Dedifferentiated amniotic fluid mesenchymal stem cell (primary cell): ENCODE results near the gene HSPG2.

Experiments
- DNase-seq: peaks from one replicate; pipeline ENCODE4 v3.0.0-alpha.2; 2016; ENCODE audit errors: extremely low spot score

Gene HSPG2

DNA sequence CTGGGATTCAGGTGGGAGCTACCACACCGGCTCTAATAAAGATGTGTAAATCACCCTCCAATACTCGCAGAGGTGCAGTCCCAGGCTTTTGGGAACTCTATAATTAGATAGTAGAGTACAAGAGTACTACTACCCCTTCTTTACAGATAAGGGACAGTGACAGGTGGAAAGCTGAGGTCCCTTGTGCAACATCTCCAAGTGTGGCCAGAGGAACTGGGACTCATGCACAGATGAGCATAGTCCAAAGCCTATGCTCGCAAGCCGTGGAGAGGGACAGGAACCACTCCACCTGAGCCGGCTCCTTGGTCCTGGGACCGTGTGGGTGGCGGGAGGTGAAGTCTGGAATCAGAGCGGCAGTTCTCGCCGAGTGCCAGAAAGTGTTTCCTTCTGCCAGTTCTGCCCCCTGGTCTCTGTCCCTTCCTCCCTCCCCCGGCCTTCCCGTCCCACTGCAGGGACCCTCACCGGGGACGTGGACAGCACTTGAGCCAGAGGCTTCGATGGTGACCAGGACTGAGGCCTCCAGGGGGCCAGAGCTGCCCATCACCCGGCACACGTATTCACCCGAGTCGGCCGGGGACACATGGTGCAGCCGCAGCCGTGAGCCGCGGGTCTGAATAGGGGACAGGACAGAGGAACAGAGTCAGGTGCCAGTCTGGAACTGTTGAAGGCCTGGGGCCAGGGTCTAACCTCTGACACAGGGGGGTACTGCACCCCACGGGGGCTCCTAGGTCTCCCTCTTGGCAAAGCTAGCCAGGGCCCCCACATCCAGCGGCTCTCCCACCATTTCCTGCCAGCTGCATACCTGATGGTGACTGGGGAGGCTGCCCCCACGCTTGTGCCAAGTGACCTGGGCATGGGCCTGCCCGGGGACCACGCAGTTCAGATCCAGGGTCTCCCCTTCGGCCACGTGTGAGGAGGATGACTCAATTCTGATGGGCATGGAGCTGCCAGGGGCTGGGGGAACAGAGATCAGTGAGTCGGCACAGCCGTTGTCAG is 91.2 kb downstream of the HSPG2 start:
- no peak for DNase-seq

DNA sequence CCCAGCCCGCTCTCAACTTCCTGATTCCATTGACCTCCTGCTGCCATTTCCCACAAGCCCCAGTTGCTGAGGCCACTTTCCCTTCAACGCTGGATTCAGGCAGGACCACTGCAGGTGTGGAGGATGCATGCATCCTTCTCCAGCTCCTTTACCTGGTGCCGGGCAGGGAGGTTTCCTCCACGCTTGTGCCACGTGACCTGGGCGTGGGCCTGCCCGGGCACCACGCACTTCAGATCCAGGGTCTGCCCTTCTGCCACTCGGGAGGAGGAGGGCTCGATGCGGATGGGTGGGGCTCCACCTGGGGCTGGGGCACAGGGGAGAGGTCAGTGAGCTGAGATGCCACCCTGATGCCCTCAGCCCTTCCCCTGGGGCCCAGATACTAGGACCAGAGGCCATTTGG is 93.1 kb downstream of the HSPG2 start:
- DNase-seq = no peak

DNA sequence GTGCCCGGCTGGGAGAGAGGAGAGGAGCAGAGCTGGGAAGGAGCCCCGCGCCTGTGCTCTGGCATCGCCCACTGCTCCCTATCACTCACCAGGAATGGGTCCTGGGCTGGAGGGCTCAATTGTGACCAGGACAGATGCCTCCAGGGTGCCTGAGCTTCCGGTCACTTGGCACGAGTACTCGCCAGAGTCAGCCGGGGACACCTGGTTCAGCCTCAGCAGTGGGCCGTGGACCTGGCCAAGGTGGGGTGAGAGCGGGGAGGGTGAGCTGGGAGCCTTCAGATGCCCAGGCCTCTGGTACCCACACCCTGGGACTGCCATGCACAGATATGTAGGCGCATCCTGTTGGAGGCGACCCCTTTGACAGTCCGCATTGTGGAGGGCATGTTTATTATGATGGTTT is 93.9 kb downstream of the HSPG2 start:
- DNase-seq = no peak

DNA sequence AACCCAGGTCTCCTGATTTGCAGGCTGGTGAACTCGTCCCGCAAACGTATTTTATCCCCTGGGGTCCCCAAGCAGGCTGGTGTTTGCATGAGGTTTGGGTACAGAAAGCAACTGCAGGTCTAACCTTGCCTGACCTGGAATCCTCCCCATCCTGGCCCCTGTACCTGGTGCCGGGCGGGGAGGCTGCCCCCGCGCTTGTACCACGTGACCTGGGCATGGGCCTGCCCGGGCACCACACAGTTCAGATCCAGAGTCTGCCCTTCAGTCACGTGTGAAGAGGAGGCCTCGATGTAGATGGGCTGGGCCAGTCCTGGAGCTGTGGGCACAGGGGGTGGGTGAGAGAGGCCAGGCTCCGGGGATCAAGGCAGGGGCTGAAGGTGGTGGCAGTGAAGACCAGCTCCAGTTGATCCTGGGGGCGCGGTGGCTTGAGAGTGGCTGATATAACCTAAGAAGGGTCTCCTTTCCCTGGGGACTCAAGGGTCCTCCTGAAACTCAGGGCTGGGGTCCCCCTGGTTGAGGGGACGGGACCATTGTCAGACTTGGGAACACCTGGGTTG is 94.4 kb downstream of the HSPG2 start:
- DNase-seq = no peak

DNA sequence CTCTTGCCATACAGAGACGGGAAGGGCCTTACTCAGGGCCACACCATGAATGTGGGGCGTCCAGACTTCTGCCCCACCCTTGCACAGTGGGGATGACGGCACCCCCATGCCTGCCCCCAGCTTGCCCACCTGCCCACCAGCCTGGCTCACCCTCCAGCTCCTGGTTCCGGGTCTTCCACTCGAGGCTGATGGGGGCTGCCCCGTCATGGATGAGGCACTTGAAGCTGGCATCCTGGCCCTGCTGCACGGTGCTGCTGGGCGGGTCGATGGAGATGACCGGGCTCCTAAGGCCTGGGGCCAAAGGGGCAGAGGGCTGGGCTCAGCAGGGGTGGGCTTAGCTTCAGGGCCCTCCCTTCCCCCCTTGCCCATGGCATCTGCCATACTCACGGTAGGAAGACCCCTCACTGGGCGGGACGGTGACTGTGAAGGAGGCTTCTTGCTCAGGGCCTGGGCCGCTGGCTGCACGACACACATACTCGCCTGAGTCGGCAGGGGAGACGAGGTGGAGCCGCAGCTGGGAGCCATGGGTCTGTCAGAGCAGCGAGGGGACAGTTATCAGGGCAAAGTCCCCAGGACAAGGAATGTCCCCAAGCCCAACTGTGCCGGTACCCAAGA is 95.2 kb downstream of the HSPG2 start:
- no peak for DNase-seq

DNA sequence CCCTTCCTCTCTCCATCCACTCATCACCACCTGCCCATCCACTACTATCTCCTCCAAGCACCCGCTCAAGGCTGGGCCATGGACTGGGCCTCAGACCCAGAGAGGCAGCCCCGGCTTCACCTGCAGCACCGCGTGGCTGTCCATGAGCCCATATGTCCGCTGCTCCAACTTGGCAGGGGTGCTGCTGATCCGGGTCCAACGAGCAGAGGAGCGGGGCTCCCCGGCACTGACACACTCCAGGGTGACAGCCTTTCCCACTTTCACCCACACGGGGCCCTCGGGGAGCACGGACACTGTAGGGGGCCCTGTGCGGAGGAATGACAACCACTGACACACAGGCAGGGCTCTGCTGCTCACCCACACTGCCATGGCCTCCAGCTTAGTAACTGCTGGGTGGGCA is 96.1 kb downstream of the HSPG2 start:
- no peak for DNase-seq

DNA sequence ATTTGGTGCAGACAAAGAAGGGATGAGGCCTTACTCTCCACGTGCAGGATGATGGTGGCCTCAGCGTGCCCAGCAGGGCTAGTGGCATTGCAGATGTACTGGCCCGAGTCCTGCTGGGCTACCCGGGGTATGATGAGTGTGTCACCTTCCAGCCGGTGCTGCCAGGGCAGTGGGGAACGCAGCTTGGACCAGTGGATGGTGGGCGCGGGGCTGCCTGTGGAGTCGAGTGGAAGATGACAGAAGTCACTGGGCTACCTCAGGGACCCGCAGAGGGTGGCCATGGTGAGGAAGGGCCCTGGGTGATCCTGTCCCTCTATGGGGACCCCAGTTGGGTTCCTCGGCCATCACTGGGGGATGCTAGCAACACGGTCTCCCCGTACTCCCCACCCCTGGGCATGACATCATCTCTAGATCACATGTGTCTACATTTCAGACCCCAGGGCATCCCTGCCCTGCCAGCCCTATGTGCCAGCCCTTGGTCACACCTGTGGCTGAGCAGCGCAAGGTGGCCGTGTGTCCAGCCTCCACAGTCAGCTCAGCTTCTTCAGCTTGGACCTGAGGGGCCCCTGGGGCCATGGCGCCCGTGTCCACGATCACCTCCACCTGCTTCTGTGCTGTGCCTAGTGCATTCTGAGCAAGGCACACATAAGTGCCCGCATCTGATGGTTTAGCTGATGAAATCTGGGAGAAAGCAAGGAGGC is 97.6 kb downstream of the HSPG2 start:
- DNase-seq = no peak

DNA sequence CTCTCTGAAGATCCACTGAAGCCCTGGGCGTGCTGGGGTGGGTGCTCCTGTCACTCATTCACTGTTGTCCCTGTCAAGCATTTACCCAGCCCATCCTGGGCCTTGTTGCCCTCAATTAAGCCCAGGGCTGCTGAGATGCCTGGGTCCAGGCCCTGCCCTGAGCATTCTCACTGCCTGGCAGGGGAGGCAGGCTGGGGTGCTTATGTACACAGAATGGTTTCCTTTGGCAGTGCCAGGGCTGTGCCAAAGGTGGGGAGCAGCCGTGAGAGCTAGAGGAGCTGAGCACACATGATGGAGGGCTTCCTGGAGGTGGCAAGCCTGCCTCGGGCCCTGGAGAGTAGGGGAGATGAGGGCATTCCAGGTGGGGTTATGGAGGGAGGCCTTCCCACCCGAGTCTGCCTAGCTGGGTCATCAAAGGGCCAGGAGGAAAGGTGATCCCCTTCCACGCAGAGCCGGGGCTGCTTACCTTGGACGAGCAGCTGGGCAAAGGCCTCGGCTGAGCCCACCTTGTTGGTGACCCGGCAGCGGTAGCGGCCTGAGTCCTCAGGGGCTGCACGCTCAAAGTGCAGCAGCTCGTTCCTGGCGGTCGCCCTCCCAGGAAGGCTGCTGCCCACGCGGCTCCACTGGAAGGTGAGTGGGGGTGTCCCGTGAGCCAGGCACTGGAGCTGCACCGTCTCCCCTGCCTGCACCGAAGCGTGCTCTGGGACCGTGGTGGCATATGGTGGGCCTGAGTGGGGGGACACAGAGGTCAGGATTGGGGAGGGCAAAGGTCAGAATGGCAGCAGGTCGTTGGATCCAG is 98.6 kb downstream of the HSPG2 start:
- no peak for DNase-seq

DNA sequence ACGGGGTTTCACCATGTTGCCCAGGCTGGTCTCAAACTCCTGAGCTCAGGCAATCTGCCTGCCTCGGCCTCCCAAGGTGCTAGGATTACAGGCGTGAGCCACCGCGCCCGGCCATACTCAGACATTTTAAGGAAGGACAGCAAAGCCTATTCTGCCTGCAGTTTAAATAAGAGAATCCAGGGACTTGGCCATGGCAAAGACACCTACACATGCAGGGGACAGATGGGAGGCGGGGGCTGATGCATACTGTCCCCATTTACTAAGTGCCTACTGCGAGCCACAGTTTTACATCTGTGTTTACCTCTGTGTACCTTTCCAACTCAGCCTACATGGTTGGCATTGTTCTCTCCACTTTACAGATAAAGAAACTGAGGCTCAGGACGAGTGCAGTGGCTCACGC is 99.6 kb downstream of the HSPG2 start:
- no peak for DNase-seq

DNA sequence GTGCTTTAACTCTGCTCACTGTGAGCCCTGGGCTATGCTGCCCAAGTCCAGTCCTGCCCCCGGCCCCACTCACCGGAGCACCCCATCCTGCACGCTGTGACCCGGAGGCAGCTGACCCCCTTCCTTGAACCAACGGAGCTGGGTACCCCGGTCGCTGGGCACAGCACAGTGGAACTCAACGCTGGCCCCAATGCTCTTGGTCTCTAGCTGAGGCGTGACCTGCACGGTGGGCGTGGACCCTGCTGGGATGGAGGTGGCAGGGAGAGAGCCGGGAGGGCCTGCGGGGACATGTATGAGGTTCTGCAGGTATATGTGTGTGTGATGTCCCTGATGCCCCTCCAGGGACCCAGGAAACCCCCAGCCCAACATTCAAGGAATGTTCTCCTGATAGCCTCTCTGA is 100.4 kb downstream of the HSPG2 start:
- DNase-seq = no peak

DNA sequence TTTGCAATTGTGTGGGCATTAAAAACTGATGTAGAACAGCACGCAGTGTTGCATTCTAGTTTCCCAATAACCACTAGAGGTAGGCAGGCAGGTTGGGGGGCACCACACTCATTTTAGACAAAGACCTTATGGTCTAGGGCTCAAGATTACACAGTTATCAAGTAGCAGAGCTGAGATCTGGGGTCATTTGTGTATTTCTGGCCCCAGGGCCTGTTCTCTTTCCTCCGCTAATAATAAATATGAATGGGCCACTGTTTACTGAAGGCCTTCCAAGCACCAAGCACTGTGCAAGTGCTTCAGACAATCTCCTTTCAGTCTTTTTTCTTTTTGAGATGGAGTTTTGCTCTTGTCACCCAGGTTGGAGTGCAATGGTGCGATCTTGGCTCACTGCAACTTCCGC is 101.1 kb downstream of the HSPG2 start:
- DNase-seq = no peak

DNA sequence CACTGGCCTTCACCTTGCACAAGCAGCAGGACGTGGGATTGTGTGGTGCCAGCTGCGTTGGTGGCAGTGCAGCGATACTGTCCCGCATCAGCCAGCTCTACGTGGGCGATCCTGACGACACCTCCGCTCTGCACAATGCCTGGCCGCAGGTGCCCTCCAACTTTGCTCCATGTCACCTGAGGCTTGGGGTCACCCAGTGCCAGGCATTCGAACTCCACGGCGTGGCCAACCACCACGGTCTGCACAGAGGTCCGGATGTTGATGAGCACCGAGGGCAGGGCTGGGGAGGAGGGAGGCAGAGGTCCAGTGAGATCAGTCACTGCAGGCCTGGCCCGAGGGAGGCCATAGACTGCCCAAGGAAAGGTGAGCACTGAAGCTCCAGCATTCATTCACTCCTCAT is 102.4 kb downstream of the HSPG2 start:
- DNase-seq = no peak

DNA sequence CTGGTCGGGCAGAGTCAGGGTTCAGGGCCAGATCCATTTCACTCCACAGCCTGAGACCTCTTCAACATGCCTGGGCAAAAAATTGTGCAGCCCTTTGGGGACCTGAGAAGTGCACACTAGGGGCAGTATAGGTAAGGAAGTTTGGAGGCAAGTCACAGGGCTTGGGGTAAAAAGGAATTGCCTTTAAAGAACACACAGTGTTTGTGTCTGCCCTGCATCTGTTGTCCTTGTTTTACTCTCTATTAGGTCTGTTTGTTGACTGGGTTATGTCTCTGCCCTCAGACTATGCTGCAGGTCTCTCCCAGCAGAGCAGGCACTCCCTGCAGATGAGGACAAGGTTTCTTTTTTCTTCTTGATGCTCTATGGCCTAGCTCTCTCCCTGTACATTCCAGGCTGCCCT is 103.0 kb downstream of the HSPG2 start:
- DNase-seq = no peak

DNA sequence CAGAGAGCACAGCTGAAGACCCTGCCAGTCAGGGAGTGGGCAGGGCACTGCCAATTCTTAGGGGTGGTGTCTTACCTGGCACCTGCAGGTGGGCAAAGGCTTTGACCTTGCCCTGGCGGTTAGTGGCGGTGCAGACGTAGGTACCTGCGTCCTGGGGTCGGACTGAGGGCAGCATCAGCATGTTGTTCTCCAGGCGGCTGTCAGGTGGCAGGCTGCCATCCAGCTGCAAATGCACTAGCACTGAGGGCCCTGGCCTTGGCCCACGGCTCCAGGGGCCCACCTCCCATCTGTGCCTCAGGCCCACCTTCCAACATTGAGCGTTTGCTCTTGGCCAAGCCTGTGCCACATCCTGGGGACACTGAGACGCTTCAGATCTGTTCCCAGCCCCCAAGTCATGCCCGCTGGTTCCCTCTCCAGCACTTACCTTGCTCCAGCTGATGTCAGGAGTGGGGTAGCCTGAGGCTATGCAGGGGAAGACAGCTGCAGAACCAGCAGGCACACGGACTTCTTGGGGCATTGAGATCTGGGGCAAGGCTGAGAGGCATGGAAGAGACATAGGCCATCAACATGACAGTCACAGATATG is 103.6 kb downstream of the HSPG2 start:
- DNase-seq = no peak

DNA sequence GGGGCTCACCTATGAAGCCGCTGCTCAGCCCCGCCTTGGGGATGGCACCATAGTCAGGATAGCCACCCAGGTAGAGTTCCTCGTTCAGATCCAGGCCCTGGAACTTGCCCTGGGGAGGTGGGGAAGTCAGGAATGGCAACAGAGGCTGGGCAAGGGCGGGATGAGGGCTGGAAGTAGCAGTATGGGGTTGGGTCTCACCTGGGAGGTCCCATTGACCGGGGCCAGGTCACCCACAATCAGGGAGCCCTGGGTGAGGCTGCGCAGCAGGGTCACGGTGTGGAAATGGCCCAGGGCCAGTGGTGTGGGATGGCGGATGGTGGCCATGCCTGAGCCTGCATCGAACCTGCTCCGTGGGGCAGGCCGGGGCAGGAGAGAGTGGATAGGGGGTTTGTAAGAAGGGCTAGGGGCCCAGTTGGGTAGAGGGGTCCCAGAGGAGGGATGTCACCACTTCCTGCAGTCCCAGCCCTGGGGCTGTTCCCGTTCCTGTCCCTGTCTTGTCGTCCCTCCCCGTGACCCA is 105.6 kb downstream of the HSPG2 start:
- no peak for DNase-seq

DNA sequence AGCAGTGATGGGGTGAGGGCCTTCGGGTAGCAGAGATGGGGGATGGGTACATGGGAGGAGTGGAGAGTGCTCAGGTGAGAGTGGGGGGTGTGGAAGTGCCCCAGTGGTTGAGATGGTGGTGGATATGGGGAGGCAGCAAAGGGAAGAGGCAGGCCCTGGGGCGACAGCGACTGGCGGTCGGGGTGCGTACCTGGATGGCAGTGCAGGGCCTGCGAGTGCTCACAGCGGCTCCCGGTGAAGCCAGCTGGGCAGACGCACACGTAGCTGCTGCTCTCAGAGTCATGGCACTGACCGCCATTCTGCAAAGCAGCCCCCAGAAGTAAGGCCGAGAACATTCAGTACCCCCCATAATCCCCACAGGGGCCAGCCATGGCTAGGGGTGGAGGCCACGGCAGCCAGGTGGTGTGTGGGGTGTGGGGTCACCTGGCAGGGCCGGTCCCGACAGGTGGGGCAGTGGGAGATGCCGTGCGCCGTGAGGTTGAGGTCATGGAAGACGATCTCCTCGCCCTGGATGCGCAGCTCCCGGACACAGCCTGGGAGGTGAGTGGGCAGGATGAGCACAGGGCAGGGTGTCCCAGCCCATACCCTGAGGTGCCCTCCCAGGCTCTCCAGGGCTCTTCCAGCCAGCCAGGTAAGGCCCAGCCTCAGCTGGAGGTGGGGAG is 106.2 kb downstream of the HSPG2 start:
- no peak for DNase-seq

DNA sequence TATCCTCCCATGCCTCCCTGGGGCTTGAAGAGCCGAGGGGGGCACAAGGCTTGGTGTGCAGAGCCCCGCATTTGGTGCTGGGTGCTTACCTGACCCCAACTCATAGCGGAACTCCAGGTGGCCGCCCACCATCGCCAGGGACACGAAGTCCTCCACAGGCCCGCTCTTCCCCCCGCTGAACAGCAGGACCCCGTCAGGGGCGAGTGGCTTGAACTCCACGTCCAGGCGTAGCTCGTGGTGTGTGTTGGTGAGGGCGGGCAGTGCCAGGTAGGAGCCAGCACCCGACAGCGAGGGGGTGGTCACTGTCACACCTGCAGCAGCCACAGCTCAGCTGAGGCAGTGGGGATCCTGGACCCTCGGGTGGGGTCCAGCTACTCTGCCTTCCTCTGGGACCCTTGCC is 107.8 kb downstream of the HSPG2 start:
- no peak for DNase-seq

DNA sequence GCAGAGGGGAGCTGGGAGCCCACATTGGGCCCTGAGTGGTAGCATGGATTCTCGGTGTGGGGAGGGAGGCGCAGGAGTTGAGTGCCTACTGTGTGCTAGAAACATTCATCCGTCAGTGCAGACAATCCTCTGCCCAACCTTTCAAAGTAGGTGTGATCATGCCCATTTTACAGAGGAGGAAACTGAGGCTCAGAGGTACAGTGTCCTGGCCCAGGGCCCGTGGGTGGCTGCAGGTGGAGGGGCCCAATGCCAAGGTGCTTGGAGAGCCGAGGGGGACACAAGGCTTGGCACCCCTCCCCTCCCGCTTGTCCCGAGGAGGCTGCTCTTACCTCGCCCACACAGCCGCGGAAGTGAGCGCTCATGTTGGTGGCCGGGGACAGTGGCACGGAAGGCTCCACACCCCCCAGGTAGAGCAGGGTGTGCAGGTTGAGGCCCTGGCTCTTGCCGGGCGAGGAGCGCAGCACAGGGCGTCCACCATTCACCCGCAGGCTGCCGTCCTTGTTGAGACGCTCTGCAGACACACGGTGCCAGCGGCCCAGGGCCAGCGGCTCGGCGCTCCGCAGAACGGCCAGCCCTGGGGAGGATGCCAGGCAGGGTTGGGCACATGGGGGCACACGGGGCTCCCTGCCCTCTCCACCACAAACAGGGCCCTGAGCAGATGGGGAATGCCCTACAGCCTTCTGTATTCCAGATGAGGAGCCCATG is 108.5 kb downstream of the HSPG2 start:
- no peak for DNase-seq

DNA sequence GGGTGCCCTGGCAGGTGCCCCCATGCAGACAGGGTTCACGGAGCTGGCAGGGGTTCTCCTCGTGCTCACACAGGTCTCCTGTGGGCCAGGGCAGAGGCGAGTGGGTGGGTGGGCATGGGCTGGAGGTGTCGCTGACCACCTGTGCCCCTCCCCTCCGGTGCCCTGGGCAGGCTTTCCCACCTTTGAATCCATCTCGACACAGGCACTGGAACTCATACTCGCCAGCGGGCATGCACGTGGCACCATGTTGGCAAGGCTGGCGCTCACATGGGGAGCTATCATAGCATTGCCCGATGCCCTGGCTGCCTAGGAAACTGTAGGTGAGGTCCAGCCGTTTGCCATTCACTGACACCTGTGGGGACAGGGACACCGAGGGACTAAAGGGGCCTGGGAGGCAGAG is 109.0 kb downstream of the HSPG2 start:
- DNase-seq = no peak
